B cell (primary cell): ENCODE data around the gene TPK1. TPM values are rescaled to one million over a fixed set of nuclear protein-coding genes. Genes with fewer than 3 reads are reported as not detected.

Source experiments
- ATAC-seq: fragments of 200-7000 bp; cut with Tn5 transposase; one replicate; pipeline ENCODE4 v1.10.0; 2021; ENCODE audit warnings: low read depth, mild to moderate bottlenecking, moderate number of reproducible peaks, moderate library complexity
- CTCF ChIA-PET: fragments of 350-600 bp; sonication (Branson Sonifier 250); formaldehyde crosslinking; loops from one replicate; lab custom pipeline; 2021; ENCODE audit warnings: antibody characterized with exemption, inconsistent platforms; lab: Charles Lee
- POLR2A ChIA-PET: fragments of 350-600 bp; sonication (Branson Sonifier 250); formaldehyde crosslinking; loops from one replicate; lab custom pipeline; 2021; ENCODE audit warnings: antibody characterized with exemption; lab: Charles Lee
- DNase-seq: peaks from one replicate; pipeline ENCODE4 v3.0.0; 2013
- H2AFZ ChIP-seq: 2 replicates; pipeline ENCODE4 v1.6.1; 2012; ENCODE audit warnings: mild to moderate bottlenecking, low read depth, low read length; ENCODE audit not compliant: insufficient read depth, poor library complexity, severe bottlenecking
- H3K27ac ChIP-seq, 2 donors: 1 replicate in 1 of 2; 2 replicates in 1 of 2; pipeline ENCODE4 v1.5.1; 2012 to 2013; ENCODE audit warnings: low read length in 2 of 2, mild to moderate bottlenecking in 2 of 2, moderate library complexity in 1 of 2
- H3K27me3 ChIP-seq, 4 experiments: fragments of 200-600 bp in 1 of 4; sonication (generic) in 1 of 4; replicated peaks in 1 of 4; 1 replicate in 2 of 4; 2 replicates in 2 of 4; pipeline versions ENCODE4 v1.6.1 to v1.7.0; 2013 to 2016; ENCODE audit warnings: low read length in 3 of 4, mild to moderate bottlenecking in 2 of 4, mixed read lengths in 1 of 4, moderate library complexity in 1 of 4; ENCODE audit not compliant: insufficient read depth in 4 of 4, control insufficient read depth in 3 of 4; ENCODE audit errors: control extremely low read depth in 1 of 4
- H3K36me3 ChIP-seq, 2 experiments: replicated peaks in 1 of 2; 1 replicate in 1 of 2; 2 replicates in 1 of 2; pipeline versions ENCODE4 v1.6.1 to v1.7.1; 2013; ENCODE audit warnings: low read length in 1 of 2; ENCODE audit not compliant: insufficient read depth in 2 of 2, control insufficient read depth in 1 of 2; ENCODE audit errors: control extremely low read depth in 1 of 2, extremely low read depth in 1 of 2
- H3K4me1 ChIP-seq, 2 donors: fragments of 200-600 bp in 1 of 2; sonication (generic) in 1 of 2; 1 replicate in 1 of 2; 2 replicates in 1 of 2; pipeline versions ENCODE4 v1.5.1 to v1.6.1; 2013 to 2017; ENCODE audit warnings: low read length in 2 of 2; ENCODE audit not compliant: control insufficient read depth in 2 of 2, insufficient read depth in 2 of 2
- H3K4me2 ChIP-seq: replicated peaks from 2 replicates; pipeline ENCODE3; 2012; ENCODE audit warnings: mild to moderate bottlenecking, low read depth, low read length; ENCODE audit not compliant: poor library complexity, severe bottlenecking
- H3K4me3 ChIP-seq, 5 experiments: fragments of 200-600 bp in 1 of 5; sonication (generic) in 1 of 5; 1 replicate in 3 of 5; 2 replicates in 2 of 5; pipeline versions ENCODE4 v1.5.1 to v1.7.0; 2011 to 2016; ENCODE audit warnings: low read length in 4 of 5, mild to moderate bottlenecking in 4 of 5, low read depth in 2 of 5, control low read depth in 1 of 5, moderate library complexity in 1 of 5; ENCODE audit not compliant: insufficient read depth in 1 of 5; ENCODE audit errors: control extremely low read depth in 1 of 5, extremely low read depth in 1 of 5
- H3K79me2 ChIP-seq: fragments of 200-600 bp; sonication (generic); one replicate; pipeline ENCODE4 v1.6.0; 2016; ENCODE audit warnings: low read length; ENCODE audit not compliant: control insufficient read depth, insufficient read depth
- H3K9ac ChIP-seq: fragments of 200-600 bp; sonication (generic); 2 replicates; pipeline ENCODE4 v1.6.1; 2017; ENCODE audit warnings: mild to moderate bottlenecking, low read length, moderate library complexity
- H3K9me3 ChIP-seq, 3 donors: one replicate each; pipeline versions ENCODE4 v1.6.1 to v1.7.1; 2013; ENCODE audit warnings: low read length in 2 of 3; ENCODE audit not compliant: control insufficient read depth in 2 of 3, insufficient read depth in 1 of 3; ENCODE audit errors: control extremely low read depth in 1 of 3
- H4K20me1 ChIP-seq: 2 replicates; pipeline ENCODE4 v1.6.0; 2012; ENCODE audit warnings: mild to moderate bottlenecking, low read length; ENCODE audit not compliant: insufficient read depth, control insufficient read depth, poor library complexity, severe bottlenecking
- H3K27ac Mint-ChIP-seq: one replicate; pipeline ENCODE4 v1.8.0; 2021; ENCODE audit warnings: mixed read lengths
- H3K27me3 Mint-ChIP-seq: one replicate; pipeline ENCODE4 v1.8.0; 2021; ENCODE audit warnings: mixed read lengths
- H3K4me1 Mint-ChIP-seq: one replicate; pipeline ENCODE4 v1.8.0; 2021; ENCODE audit warnings: mixed read lengths
- H3K4me3 Mint-ChIP-seq: one replicate; pipeline ENCODE4 v1.8.0; 2021; ENCODE audit warnings: mixed read lengths
- H3K9me3 Mint-ChIP-seq: one replicate; pipeline ENCODE4 v1.8.0; 2022; ENCODE audit warnings: mixed read lengths; ENCODE audit not compliant: insufficient read depth
- EZH2 ChIP-seq: IDR thresholded peaks from 2 replicates; pipeline ENCODE4 v1.6.1; 2012; ENCODE audit warnings: borderline replicate concordance, low read depth, mild to moderate bottlenecking, moderate library complexity, low read length; ENCODE audit not compliant: insufficient read depth, poor library complexity, severe bottlenecking
- whole genome bisulfite sequencing: methylation state at CpG from one replicate; pipeline ENCODE4 v1.1.5; 2013; ENCODE audit warnings: missing lambda C conversion rate; ENCODE audit not compliant: insufficient coverage; 5-methylcytosine and 5-hydroxymethylcytosine counted together
- intact Hi-C: fragments of 100-400 bp; cut with micrococcal nuclease; formaldehyde crosslinking; loops from one replicate; pipeline ENCODE4 v1.10.0; 2022
- polyA plus RNA-seq: library from polyadenylated mRNA; depleted of rRNA; stranded (reverse); fragments of >200 nt; gene quantifications from 2 replicates; pipeline ENCODE4 v1.2.3, GENCODE V29; 2012
- total RNA-seq, 2 donors: library from RNA; stranded (reverse); fragments of 120-200 nt in 1 of 2; gene quantifications; 1 replicate in 1 of 2; 2 replicates in 1 of 2; pipeline versions ENCODE4 v1.2.3 to v1.2.4, GENCODE V29; 2013 to 2022
- TF ChIP-seq, protein P1 (sequence below): fragments of 200-600 bp; IDR thresholded peaks from one replicate; pipeline ENCODE4 v1.8.0; 2022; ENCODE audit warnings: antibody characterized with exemption, mild to moderate bottlenecking

Gene TPK1
- total and polyA plus RNA-seq, 2 donors (not counting 1 experiment from before 2014, with no cell fraction given) = 13.7 to 26.4 TPM

DNA sequence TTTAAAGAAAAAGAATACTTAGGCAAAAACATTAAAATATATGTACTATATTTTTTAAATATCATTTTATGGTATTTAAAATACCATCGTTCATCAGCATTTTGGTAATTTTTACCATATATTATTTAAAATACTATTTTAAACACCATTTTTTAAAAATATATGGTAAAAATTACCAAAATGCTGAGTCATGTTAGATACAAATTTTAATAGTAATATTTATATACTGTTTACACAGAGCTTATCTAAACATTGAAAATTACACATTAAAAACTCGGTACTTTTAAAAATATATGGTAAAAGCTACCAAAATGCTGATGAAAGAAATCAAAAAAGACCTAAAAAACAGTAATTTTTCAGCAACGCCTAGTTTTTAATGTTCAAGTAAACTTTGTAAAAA is 105.6 kb downstream of the TPK1 start:
- Histone ChIP-seq H3K27ac (no peak overlapping the region), H3K79me2 (no peaks in the 10 kb centered on the region), H3K9ac (no peak overlapping the region), H3K4me1 (no peaks in the 10 kb centered on the region), H3K4me3 (no peak overlapping the region), H4K20me1 (no peaks in the 10 kb centered on the region), H3K9me3 (peaks cover 0 to 5% (median 0%) of the 10 kb centered on the region in 3 donors), H3K36me3 (peaks cover 0 to 4% of the 10 kb centered on the region in 2 experiments), H3K27me3 (no peaks in the 10 kb centered on the region), H3K4me2 (no peak overlapping the region), H2AFZ (no peak overlapping the region)
- no peak for ATAC-seq
- Mint-ChIP-seq H3K4me3 (no peak overlapping the region), H3K9me3 (no peaks in the 10 kb centered on the region), H3K27ac (no peak overlapping the region), H3K27me3 (no peaks in the 10 kb centered on the region), H3K4me1 (peaks cover under 1% of the 10 kb centered on the region)
- intact Hi-C loops = no loop called here
- DNase-seq = no peak
- TF ChIP-seq EZH2 = no peak
- TF ChIP-seq, protein P1, sequence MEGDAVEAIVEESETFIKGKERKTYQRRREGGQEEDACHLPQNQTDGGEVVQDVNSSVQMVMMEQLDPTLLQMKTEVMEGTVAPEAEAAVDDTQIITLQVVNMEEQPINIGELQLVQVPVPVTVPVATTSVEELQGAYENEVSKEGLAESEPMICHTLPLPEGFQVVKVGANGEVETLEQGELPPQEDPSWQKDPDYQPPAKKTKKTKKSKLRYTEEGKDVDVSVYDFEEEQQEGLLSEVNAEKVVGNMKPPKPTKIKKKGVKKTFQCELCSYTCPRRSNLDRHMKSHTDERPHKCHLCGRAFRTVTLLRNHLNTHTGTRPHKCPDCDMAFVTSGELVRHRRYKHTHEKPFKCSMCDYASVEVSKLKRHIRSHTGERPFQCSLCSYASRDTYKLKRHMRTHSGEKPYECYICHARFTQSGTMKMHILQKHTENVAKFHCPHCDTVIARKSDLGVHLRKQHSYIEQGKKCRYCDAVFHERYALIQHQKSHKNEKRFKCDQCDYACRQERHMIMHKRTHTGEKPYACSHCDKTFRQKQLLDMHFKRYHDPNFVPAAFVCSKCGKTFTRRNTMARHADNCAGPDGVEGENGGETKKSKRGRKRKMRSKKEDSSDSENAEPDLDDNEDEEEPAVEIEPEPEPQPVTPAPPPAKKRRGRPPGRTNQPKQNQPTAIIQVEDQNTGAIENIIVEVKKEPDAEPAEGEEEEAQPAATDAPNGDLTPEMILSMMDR = no peak
- WGBS = no CpG with 5 or more reads among the region's 3 CpGs
- POLR2A ChIA-PET = no interaction called here
- CTCF ChIA-PET = no interaction called here

DNA sequence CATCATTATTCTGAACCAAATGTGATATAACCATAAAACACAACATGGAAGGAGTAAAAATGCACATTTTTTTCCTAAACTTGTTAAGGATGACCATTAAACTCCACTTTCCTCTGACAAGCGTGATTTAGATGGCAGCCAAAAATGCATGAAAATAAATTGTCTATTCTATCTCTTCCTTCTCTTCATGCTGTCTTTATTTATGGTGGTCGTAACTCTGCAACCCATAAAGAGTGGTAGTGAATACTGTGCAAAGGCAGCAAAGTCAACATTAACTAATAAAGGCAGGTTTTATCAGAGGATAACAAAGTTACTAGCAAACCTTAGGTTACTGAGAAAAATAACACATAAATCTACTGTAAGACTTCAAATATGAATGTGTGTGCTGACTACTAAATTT is 106.6 kb downstream of the TPK1 start:
- Histone ChIP-seq H3K9me3 (peaks cover 0 to 5% (median 0%) of the 10 kb centered on the region in 3 donors), H3K4me2 (no peak overlapping the region), H3K36me3 (peaks cover 0 to 4% of the 10 kb centered on the region in 2 experiments), H3K79me2 (no peaks in the 10 kb centered on the region), H4K20me1 (no peaks in the 10 kb centered on the region), H3K4me1 (no peaks in the 10 kb centered on the region), H3K27ac (no peak overlapping the region), H3K27me3 (no peaks in the 10 kb centered on the region), H2AFZ (no peak overlapping the region), H3K4me3 (no peak overlapping the region), H3K9ac (no peak overlapping the region)
- Mint-ChIP-seq H3K4me3 (no peak overlapping the region), H3K9me3 (no peaks in the 10 kb centered on the region), H3K27me3 (no peaks in the 10 kb centered on the region), H3K4me1 (peaks cover 4% of the 10 kb centered on the region), H3K27ac (no peak overlapping the region)
- TF ChIP-seq EZH2 = no peak
- TF ChIP-seq, protein P1 = no peak
- DNase-seq (no peak), ATAC-seq (no peak)
- no CpG with 5 or more reads among the region's 2 CpGs for WGBS
- ChIA-PET CTCF (interaction anchor here (1.4 to 2.4 kb wide), 2 partner anchors 10 to 126 kb away, joined by 3 to 7 read pairs; no protein-coding TSS in a partner anchor), POLR2A (interaction anchor here (0.6 kb wide), 1 partner anchor 102 kb away, joined by 3 read pairs; no protein-coding TSS in a partner anchor)
- intact Hi-C loops = no loop called here
